ENCODE results near the gene CCDC39. TPM values are rescaled to one million over a fixed set of nuclear protein-coding genes. Genes with fewer than 3 reads are reported as not detected.
"Not testable (repeated sequence)": the region's sequence is repeated elsewhere in the genome, so short reads cannot be mapped to it uniquely, and the experiment has no call there.

The CCDC39 gene
- polyA plus RNA-seq, 1 experiment, result not detected

DNA sequence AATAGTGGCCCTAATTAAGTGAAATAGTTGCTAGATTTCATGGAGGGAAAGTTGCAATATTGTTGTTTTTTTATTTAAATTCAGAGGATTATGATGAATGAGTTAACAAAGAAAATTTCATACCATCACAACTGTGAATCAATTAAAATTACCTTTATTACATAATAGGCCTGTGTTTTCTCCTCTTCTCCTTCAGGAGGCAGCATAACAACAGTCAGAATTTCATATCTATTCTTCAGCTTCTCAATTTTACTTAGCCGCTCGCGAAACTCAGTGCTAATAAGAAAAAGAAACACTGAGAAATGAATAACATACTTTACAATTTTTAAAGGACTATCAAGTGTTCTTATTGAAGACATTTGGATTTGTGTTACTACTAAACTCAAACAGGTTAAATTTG, 48.0 kb downstream of the CCDC39 start:
- no peak overlapping the region for H3K4me3 ChIP-seq (ENCODE audit: low read depth, low read length)
- POLR2A ChIA-PET, result no interaction called here
- TF ChIP-seq, protein P1, sequence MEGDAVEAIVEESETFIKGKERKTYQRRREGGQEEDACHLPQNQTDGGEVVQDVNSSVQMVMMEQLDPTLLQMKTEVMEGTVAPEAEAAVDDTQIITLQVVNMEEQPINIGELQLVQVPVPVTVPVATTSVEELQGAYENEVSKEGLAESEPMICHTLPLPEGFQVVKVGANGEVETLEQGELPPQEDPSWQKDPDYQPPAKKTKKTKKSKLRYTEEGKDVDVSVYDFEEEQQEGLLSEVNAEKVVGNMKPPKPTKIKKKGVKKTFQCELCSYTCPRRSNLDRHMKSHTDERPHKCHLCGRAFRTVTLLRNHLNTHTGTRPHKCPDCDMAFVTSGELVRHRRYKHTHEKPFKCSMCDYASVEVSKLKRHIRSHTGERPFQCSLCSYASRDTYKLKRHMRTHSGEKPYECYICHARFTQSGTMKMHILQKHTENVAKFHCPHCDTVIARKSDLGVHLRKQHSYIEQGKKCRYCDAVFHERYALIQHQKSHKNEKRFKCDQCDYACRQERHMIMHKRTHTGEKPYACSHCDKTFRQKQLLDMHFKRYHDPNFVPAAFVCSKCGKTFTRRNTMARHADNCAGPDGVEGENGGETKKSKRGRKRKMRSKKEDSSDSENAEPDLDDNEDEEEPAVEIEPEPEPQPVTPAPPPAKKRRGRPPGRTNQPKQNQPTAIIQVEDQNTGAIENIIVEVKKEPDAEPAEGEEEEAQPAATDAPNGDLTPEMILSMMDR (IDR thresholded peaks at IDR 0.05; ENCODE audit: insufficient read depth, low read depth, low read length), result peak; percentile 16; the same call in 1 of the 2 replicates
- no peak for DNase-seq (ENCODE audit: low read depth)
- H3K27me3 ChIP-seq (ENCODE audit: control insufficient read depth, insufficient read depth, low read length), result no peaks in the 10 kb centered on the region
- CTCF ChIA-PET, result interaction anchor here (0.8 kb wide), 1 partner anchor 14 kb away, joined by 4 read pairs; no protein-coding TSS in a partner anchor
- H3K36me3 ChIP-seq (ENCODE audit: control insufficient read depth, insufficient read depth, low read length), result no peaks in the 10 kb centered on the region

DNA sequence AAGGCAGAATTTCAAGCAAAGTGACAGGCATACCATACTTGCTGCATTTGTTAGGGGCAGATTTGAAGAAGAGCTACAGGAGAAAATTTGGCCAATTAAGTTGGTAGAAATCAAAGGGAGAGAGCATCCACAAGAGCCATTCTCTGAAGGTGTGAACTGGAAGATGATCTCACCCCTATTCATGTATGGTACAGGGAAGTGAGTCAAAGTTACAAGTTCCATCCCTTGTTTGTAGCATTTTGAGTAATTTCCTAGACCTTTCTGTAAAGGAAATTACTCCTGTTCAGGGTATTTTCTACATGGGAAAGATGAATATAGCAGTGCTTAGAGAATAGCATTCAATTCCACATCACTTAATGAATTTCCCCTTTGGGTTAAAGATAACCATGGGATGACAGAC, 48.9 kb downstream of the CCDC39 start:
- CTCF ChIA-PET, result interaction anchor here (0.8 kb wide), 1 partner anchor 13 kb away, joined by 4 read pairs; no protein-coding TSS in a partner anchor
- no peak overlapping the region for H3K4me3 ChIP-seq (ENCODE audit: low read depth, low read length)
- no peaks in the 10 kb centered on the region for H3K36me3 ChIP-seq (ENCODE audit: control insufficient read depth, insufficient read depth, low read length)
- no peaks in the 10 kb centered on the region for H3K27me3 ChIP-seq (ENCODE audit: control insufficient read depth, insufficient read depth, low read length)
- DNase-seq (ENCODE audit: low read depth), result no peak
- POLR2A ChIA-PET, result no interaction called here
- TF ChIP-seq, protein P1 (IDR thresholded peaks at IDR 0.05; ENCODE audit: insufficient read depth, low read depth, low read length), result no peak

DNA sequence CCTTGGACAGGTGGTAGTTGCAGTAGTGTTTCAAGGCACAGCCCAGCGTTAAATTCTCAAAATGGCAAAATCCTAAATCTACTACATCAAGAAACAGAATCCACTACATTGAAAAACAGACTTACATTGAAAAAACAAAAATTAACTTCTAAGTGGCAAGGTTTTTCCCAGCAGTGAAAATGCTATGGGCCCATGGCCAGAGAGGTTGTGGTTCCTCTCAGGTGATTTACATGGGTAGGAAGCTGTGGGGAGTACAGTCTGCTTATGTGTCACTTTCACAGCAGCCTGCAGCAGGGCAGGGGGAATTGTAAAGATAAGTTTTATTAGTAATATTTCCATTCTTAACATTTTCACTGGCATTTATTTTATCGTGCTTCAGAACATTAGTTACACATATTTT, 52.4 kb downstream of the CCDC39 start:
- TF ChIP-seq, protein P1 (IDR thresholded peaks at IDR 0.05; ENCODE audit: insufficient read depth, low read depth, low read length), result no peak
- Histone ChIP-seq H3K27me3 (ENCODE audit: control insufficient read depth, insufficient read depth, low read length) (no peaks in the 10 kb centered on the region), H3K4me3 (ENCODE audit: low read depth, low read length) (no peak overlapping the region), H3K36me3 (ENCODE audit: control insufficient read depth, insufficient read depth, low read length) (no peaks in the 10 kb centered on the region)
- no peak for DNase-seq (ENCODE audit: low read depth)
- POLR2A ChIA-PET, result no interaction called here
- CTCF ChIA-PET, result interaction anchor here (1.0 to 2.0 kb wide), 2 partner anchors 8 to 1075 kb away, joined by 3 to 5 read pairs; no protein-coding TSS in a partner anchor

DNA sequence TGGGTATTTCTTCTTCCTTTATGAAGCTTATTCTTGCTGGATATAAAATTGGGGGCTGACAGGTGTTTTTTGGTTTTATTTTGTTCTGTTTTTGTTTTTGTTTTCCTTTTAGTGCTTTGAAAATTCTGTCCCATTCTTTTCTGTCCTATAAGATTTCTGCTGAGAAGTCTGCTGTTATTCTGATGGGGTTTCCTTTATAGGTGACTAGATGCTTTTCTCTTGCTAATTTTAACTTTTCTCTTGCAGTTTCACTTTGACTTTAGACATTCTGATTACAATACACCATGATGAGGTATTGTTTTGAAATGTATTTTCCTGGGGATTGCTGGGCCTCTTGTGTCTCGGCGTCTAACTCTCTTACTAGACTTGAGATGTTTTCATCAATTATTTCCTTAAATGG, 54.6 kb downstream of the CCDC39 start:
- Histone ChIP-seq H3K36me3 (ENCODE audit: control insufficient read depth, insufficient read depth, low read length) (no peaks in the 10 kb centered on the region), H3K27me3 (ENCODE audit: control insufficient read depth, insufficient read depth, low read length) (no peaks in the 10 kb centered on the region), H3K4me3 (ENCODE audit: low read depth, low read length) (no peak overlapping the region)
- ChIA-PET CTCF (interaction anchor here (2.0 kb wide), 1 partner anchor 10 kb away, joined by 5 read pairs; no protein-coding TSS in a partner anchor), POLR2A (no interaction called here)
- DNase-seq (ENCODE audit: low read depth), result no peak
- TF ChIP-seq, protein P1 (IDR thresholded peaks at IDR 0.05; ENCODE audit: insufficient read depth, low read depth, low read length), result no peak

DNA sequence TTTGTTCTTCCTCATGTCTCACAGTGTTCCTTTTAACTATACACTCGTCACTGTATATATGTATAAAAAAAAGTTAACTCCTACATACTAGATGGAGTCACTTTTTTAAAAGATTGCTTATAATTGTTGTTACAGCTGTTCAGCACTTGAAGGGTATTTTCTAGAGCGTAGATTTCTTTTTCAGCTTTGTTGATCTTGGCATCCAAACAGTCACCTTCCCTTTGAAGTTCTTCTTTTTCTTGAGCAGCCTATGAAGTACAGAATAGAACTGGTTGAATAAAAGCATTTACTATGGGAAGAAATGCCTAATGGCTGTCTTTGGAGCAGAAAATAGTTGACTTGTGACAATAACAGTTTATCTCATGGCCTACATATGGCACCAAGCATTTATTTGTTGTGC, 59.6 kb downstream of the CCDC39 start:
- Histone ChIP-seq H3K4me3 (ENCODE audit: low read depth, low read length) (no peak overlapping the region), H3K36me3 (ENCODE audit: control insufficient read depth, insufficient read depth, low read length) (no peaks in the 10 kb centered on the region), H3K27me3 (ENCODE audit: control insufficient read depth, insufficient read depth, low read length) (no peaks in the 10 kb centered on the region)
- ChIA-PET POLR2A (no interaction called here), CTCF (interaction anchor here (2.0 kb wide), 1 partner anchor 18 kb away, joined by 4 read pairs; the partner anchor contains the start of gene TTC14)
- no peak for DNase-seq (ENCODE audit: low read depth)
- TF ChIP-seq, protein P1 (IDR thresholded peaks at IDR 0.05; ENCODE audit: insufficient read depth, low read depth, low read length), result no peak

DNA sequence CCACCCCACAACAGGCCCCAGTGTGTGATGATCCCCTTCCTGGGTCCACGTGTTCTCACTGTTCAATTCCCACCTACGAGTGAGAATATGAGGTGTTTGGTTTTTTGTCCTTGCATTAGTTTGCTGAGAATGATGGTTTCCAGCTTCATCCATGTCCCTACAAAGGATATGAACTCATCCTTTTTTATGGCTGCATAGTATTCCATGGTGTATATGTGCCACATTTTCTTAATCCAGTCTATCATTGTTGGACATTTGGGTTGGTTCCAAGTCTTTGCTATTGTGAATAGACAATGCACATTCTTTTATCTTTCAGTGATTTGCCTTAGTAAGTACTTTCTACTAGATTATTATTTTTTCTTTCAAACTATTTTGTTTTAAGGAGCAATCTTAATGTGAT, 60.7 kb downstream of the CCDC39 start:
- H3K4me3 ChIP-seq (ENCODE audit: low read depth, low read length); H3K36me3 ChIP-seq (ENCODE audit: control insufficient read depth, insufficient read depth, low read length); POLR2A ChIA-PET; H3K27me3 ChIP-seq (ENCODE audit: control insufficient read depth, insufficient read depth, low read length); DNase-seq (ENCODE audit: low read depth): not testable (repeated sequence)
- CTCF ChIA-PET, result interaction anchor here (2.0 kb wide), 1 partner anchor 17 kb away, joined by 4 read pairs; the partner anchor contains the start of gene TTC14

Data from BJ (cell line).